Iris pigment epithelial cell (primary cell): Measurements from ENCODE around the gene SPRY4.
A peak's percentile ranks its signal among the peaks of the same experiment; 100 is the strongest.
"Not testable (repeated sequence)": the region's sequence is repeated elsewhere in the genome, so short reads cannot be mapped to it uniquely, and the experiment has no call there.

ENCODE experiments used
- DNase-seq: peaks from one replicate; pipeline ENCODE4 v3.0.0-alpha.2; 2011; ENCODE audit warnings: low read depth

The SPRY4 gene

GRCh38 chr5:142334538-142334937 is 9.7 kb upstream of the SPRY4 start:
- DNase-seq = no peak

GRCh38 chr5:142333749-142334148 is 8.9 kb upstream of the SPRY4 start:
- DNase-seq = not testable (repeated sequence)

GRCh38 chr5:142330444-142330843 is 5.6 kb upstream of the SPRY4 start:
- no peak for DNase-seq

- no peak for DNase-seq
These were observed 5.2 kb upstream of the SPRY4 start for GRCh38 chr5:142330026-142330425.

GRCh38 chr5:142327111-142327842 is 2.5 kb upstream of the SPRY4 start:
- DNase-seq = peak; percentile 84

- DNase-seq = no peak
These were observed 1.7 kb upstream of the SPRY4 start for GRCh38 chr5:142326480-142326938.

- DNase-seq = peak; percentile 90
These were observed 1.1 kb upstream of the SPRY4 start for GRCh38 chr5:142325725-142326479.

- DNase-seq = no peak
These were observed 518 bp downstream of the SPRY4 start for GRCh38 chr5:142324136-142324870.

GRCh38 chr5:142323480-142324135 is 1.2 kb downstream of the SPRY4 start:
- DNase-seq = no peak

GRCh38 chr5:142322747-142323479 is 1.9 kb downstream of the SPRY4 start:
- DNase-seq = no peak

- no peak for DNase-seq
These were observed 2.4 kb downstream of the SPRY4 start for GRCh38 chr5:142322403-142322746.

GRCh38 chr5:142320851-142321560 is 3.8 kb downstream of the SPRY4 start:
- no peak for DNase-seq

GRCh38 chr5:142320430-142320738 is 4.4 kb downstream of the SPRY4 start:
- no peak for DNase-seq

GRCh38 chr5:142319560-142320429 is 5.0 kb downstream of the SPRY4 start:
- no peak for DNase-seq

GRCh38 chr5:142319105-142319504 is 5.7 kb downstream of the SPRY4 start:
- DNase-seq = no peak

GRCh38 chr5:142317753-142318152 is 7.1 kb downstream of the SPRY4 start:
- no peak for DNase-seq

- no peak for DNase-seq
These were observed 7.6 kb downstream of the SPRY4 start for GRCh38 chr5:142317173-142317572.

- DNase-seq = no peak
These were observed 8.1 kb downstream of the SPRY4 start for GRCh38 chr5:142316681-142317080.

GRCh38 chr5:142316051-142316450 is 8.8 kb downstream of the SPRY4 start:
- peak; percentile 71 for DNase-seq
